DOHH2 (cell line): Measurements from ENCODE around the gene KRT39.

Experiments used
- H3F3A ChIP-seq: fragments of 200-600 bp; sonication (generic), shearing (Covaris generic); 2 replicates; pipeline ENCODE4 v1.6.0; 2016; ENCODE audit warnings: antibody characterized with exemption, mild to moderate bottlenecking; ENCODE audit not compliant: control insufficient read depth, insufficient read depth
- H3K27ac ChIP-seq: fragments of 200-600 bp; sonication (generic); 2 replicates; pipeline ENCODE4 v1.5.1; 2014; ENCODE audit warnings: low read depth, mild to moderate bottlenecking, low read length, moderate library complexity
- H3K27me3 ChIP-seq: fragments of 200-600 bp; sonication (generic); 2 replicates; pipeline ENCODE4 v1.6.1; 2014; ENCODE audit warnings: mild to moderate bottlenecking, low read length, mixed read lengths; ENCODE audit not compliant: control insufficient read depth
- H3K36me3 ChIP-seq: fragments of 200-600 bp; sonication (generic); 2 replicates; pipeline ENCODE4 v1.6.1; 2014; ENCODE audit warnings: mild to moderate bottlenecking, low read length, moderate library complexity, mixed read lengths; ENCODE audit not compliant: control insufficient read depth
- H3K4me1 ChIP-seq: fragments of 200-600 bp; sonication (generic); 2 replicates; pipeline ENCODE4 v1.6.1; 2014; ENCODE audit warnings: mild to moderate bottlenecking, low read length, mixed read lengths; ENCODE audit not compliant: control insufficient read depth
- H3K4me2 ChIP-seq: fragments of 200-600 bp; sonication (generic); 2 replicates; pipeline ENCODE4 v1.6.0; 2014; ENCODE audit warnings: mild to moderate bottlenecking, low read length, moderate library complexity
- H3K4me3 ChIP-seq: fragments of 200-600 bp; sonication (generic); 2 replicates; pipeline ENCODE4 v1.5.1; 2014; ENCODE audit warnings: mild to moderate bottlenecking, low read length, mixed read lengths
- H3K79me2 ChIP-seq: fragments of 200-600 bp; sonication (generic); 2 replicates; pipeline ENCODE4 v1.6.1; 2014; ENCODE audit warnings: mild to moderate bottlenecking, low read length, mixed read lengths; ENCODE audit not compliant: control insufficient read depth
- H3K9me2 ChIP-seq: fragments of 200-600 bp; sonication (generic); replicated peaks from 2 replicates; pipeline ENCODE4 v1.6.1; 2014; ENCODE audit warnings: mild to moderate bottlenecking, low read length, mixed read lengths; ENCODE audit not compliant: control insufficient read depth
- H3K9me3 ChIP-seq: fragments of 200-600 bp; sonication (generic); 2 replicates; pipeline ENCODE4 v1.6.1; 2014; ENCODE audit warnings: antibody characterized with exemption, low read length, mixed read lengths; ENCODE audit not compliant: control insufficient read depth, insufficient read depth
- H4K20me1 ChIP-seq: fragments of 200-600 bp; sonication (generic); 2 replicates; pipeline ENCODE4 v1.6.0; 2014; ENCODE audit warnings: low read depth, mild to moderate bottlenecking, antibody characterized with exemption, low read length, moderate library complexity; ENCODE audit not compliant: control insufficient read depth, insufficient read depth
- EZH2phosphoT487 ChIP-seq: fragments of 200-600 bp; sonication (generic); IDR thresholded peaks from 2 replicates; pipeline ENCODE4 v1.6.1; 2017; ENCODE audit warnings: borderline replicate concordance, mild to moderate bottlenecking, antibody characterized with exemption, low read length, moderate library complexity, mixed read lengths
- TF ChIP-seq, protein P1 (sequence below): fragments of 200-600 bp; sonication (generic); IDR thresholded peaks from one replicate; pipeline ENCODE4 v1.5.1; 2014; ENCODE audit warnings: antibody characterized with exemption, mild to moderate bottlenecking, low read depth, low read length; ENCODE audit not compliant: poor library complexity, severe bottlenecking

KRT39 gene

GRCh38 chr17:40935624-40936023 lies 31.1 kb downstream of the KRT39 start:
- Histone ChIP-seq H3K4me3 (no peak overlapping the region), H3K27ac (no peak overlapping the region), H3K9me3 (no peaks in the 10 kb centered on the region), H3K36me3 (no peaks in the 10 kb centered on the region), H3K27me3 (peaks cover 5% of the 10 kb centered on the region; the same call in 1 of the 2 replicates), H3K4me2 (no peak overlapping the region), H3K79me2 (no peaks in the 10 kb centered on the region), H4K20me1 (no peaks in the 10 kb centered on the region), H3K4me1 (no peaks in the 10 kb centered on the region), H3F3A (no peaks in the 10 kb centered on the region), H3K9me2 (no peaks in the 10 kb centered on the region)
- no peak for TF ChIP-seq EZH2phosphoT487
- TF ChIP-seq, protein P1, sequence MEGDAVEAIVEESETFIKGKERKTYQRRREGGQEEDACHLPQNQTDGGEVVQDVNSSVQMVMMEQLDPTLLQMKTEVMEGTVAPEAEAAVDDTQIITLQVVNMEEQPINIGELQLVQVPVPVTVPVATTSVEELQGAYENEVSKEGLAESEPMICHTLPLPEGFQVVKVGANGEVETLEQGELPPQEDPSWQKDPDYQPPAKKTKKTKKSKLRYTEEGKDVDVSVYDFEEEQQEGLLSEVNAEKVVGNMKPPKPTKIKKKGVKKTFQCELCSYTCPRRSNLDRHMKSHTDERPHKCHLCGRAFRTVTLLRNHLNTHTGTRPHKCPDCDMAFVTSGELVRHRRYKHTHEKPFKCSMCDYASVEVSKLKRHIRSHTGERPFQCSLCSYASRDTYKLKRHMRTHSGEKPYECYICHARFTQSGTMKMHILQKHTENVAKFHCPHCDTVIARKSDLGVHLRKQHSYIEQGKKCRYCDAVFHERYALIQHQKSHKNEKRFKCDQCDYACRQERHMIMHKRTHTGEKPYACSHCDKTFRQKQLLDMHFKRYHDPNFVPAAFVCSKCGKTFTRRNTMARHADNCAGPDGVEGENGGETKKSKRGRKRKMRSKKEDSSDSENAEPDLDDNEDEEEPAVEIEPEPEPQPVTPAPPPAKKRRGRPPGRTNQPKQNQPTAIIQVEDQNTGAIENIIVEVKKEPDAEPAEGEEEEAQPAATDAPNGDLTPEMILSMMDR, result no peak

DNA sequence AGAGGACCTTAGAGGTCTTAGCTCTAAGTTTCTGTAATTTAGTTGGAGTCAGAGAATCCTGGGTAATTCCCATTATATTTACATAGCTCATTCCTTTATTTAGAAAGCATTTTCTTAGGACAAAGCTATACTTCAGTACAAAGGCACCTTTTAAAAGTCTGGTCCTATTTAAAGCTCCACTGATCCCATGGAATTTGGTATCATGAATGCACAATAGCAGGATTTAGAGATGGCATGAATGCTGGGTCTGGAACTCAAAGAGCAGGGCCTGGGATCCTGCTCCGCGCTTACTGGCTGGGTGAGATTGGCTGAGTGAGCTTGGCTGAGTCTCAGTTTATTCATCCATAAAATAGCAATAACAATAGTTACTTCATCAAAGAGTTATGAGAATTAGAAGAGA lies 34.1 kb downstream of the KRT39 start:
- no peaks in the 10 kb centered on the region for H3K79me2 ChIP-seq
- no peak overlapping the region for H3K4me3 ChIP-seq
- no peaks in the 10 kb centered on the region for H3F3A ChIP-seq
- no peaks in the 10 kb centered on the region for H4K20me1 ChIP-seq
- peaks cover 5% of the 10 kb centered on the region; the same call in 1 of the 2 replicates for H3K27me3 ChIP-seq
- H3K9me3 ChIP-seq, result no peaks in the 10 kb centered on the region
- no peak overlapping the region for H3K4me2 ChIP-seq
- no peaks in the 10 kb centered on the region for H3K9me2 ChIP-seq
- H3K27ac ChIP-seq, result no peak overlapping the region
- H3K36me3 ChIP-seq, result no peaks in the 10 kb centered on the region
- TF ChIP-seq, protein P1, result no peak
- no peak for TF ChIP-seq EZH2phosphoT487
- H3K4me1 ChIP-seq, result no peaks in the 10 kb centered on the region

GRCh38 chr17:40931311-40931710 lies 35.4 kb downstream of the KRT39 start:
- Histone ChIP-seq H3K27me3 (peaks cover 7% of the 10 kb centered on the region; the same call in 1 of the 2 replicates), H3K9me3 (no peaks in the 10 kb centered on the region), H3K4me2 (no peak overlapping the region)

More at GRCh38 chr17:40931311-40931710, 35.4 kb downstream of the KRT39 start:
- Histone ChIP-seq H3K36me3 (no peaks in the 10 kb centered on the region), H3K4me3 (no peak overlapping the region), H3K27ac (no peak overlapping the region), H3K4me1 (no peaks in the 10 kb centered on the region), H3K79me2 (no peaks in the 10 kb centered on the region), H3F3A (no peaks in the 10 kb centered on the region), H3K9me2 (no peaks in the 10 kb centered on the region), H4K20me1 (no peaks in the 10 kb centered on the region)
- TF ChIP-seq EZH2phosphoT487, result no peak
- TF ChIP-seq, protein P1, result no peak
